Thyroid gland (tissue), 4 donors: ENCODE data around the gene TBC1D24.

ENCODE experiments used
- CTCF ChIP-seq, 6 experiments: fragments of 200-600 bp in 3 of 6; fragments of 450-650 bp in 3 of 6; sonication (generic) in 3 of 6; IDR thresholded peaks; one replicate each; pipeline ENCODE4 v1.5.1; 2016 to 2019; ENCODE audit warnings: antibody characterized with exemption in 6 of 6, mild to moderate bottlenecking in 2 of 6, inconsistent platforms in 1 of 6, moderate library complexity in 1 of 6
- POLR2A ChIP-seq, 2 donors: fragments of 450-650 bp; IDR thresholded peaks; one replicate each; pipeline ENCODE4 v1.6.1; 2017; ENCODE audit warnings: antibody characterized with exemption in 2 of 2, mild to moderate bottlenecking in 2 of 2, moderate library complexity in 1 of 2

- TF ChIP-seq CTCF (IDR thresholded peaks at IDR 0.05) (peak in 2 of 6 experiments; percentile 6 to 14), POLR2A (IDR thresholded peaks at IDR 0.05) (peak; percentile 40 to 89)
Measured at GRCh38 chr16:2513405-2514332, 38.7 kb downstream of the TBC1D24 start, which contains the start of gene ATP6V0C.
